Upper lobe of left lung (tissue), 6 donors: Measurements from ENCODE around the gene DRC7. TPM values are rescaled to one million over a fixed set of nuclear protein-coding genes. Genes with fewer than 3 reads are reported as not detected.
A peak's percentile ranks its signal among the peaks of the same experiment; 100 is the strongest.
"Not testable (repeated sequence)": the region's sequence is repeated elsewhere in the genome, so short reads cannot be mapped to it uniquely, and the experiment has no call there.

Source experiments
- ATAC-seq, 2 donors: fragments of 200-7000 bp; cut with Tn5 transposase; one replicate each; pipeline ENCODE4 v1.9.1; 2022; ENCODE audit warnings: mild to moderate bottlenecking in 2 of 2, moderate library complexity in 2 of 2; ENCODE audit not compliant: low FRiP score in 2 of 2
- DNase-seq, 2 donors: peaks; one replicate each; pipeline ENCODE4 v3.0.0-alpha.2; 2019 to 2020
- H3K27ac ChIP-seq, 4 donors: fragments of 200-600 bp; sonication (generic); one replicate each; pipeline ENCODE4 v1.5.1; 2016 to 2019
- H3K27me3 ChIP-seq, 4 donors: fragments of 200-600 bp; sonication (generic); one replicate each; pipeline ENCODE4 v1.5.1; 2017 to 2019
- H3K36me3 ChIP-seq, 4 donors: fragments of 200-600 bp; sonication (generic); one replicate each; pipeline ENCODE4 v1.5.1; 2016 to 2019
- H3K4me1 ChIP-seq, 4 donors: fragments of 200-600 bp; sonication (generic); one replicate each; pipeline ENCODE4 v1.5.1; 2018 to 2019
- H3K4me3 ChIP-seq, 4 donors: fragments of 200-600 bp; sonication (generic); one replicate each; pipeline ENCODE4 v1.5.1; 2017 to 2019; ENCODE audit warnings: mild to moderate bottlenecking in 2 of 4, moderate library complexity in 1 of 4
- H3K9me3 ChIP-seq, 4 donors: fragments of 200-600 bp; sonication (generic); one replicate each; pipeline ENCODE4 v1.5.1; 2018 to 2019
- CTCF ChIP-seq, 6 experiments: fragments of 450-650 bp in 4 of 6; fragments of 200-600 bp in 2 of 6; sonication (generic) in 2 of 6; IDR thresholded peaks; one replicate each; pipeline ENCODE4 v1.5.1; 2016 to 2019; ENCODE audit warnings: antibody characterized with exemption in 6 of 6
- EP300 ChIP-seq, 4 donors: sonication (generic); formaldehyde crosslinking; IDR thresholded peaks; one replicate each; pipeline ENCODE4 v1.5.1; 2017; ENCODE audit warnings: antibody characterized with exemption in 4 of 4, control low read depth in 2 of 4
- POLR2A ChIP-seq, 4 donors: fragments of 450-650 bp; IDR thresholded peaks; one replicate each; pipeline ENCODE4 v1.5.1; 2016 to 2017; ENCODE audit warnings: antibody characterized with exemption in 4 of 4, mild to moderate bottlenecking in 2 of 4
- POLR2AphosphoS5 ChIP-seq, 2 donors: sonication (generic); formaldehyde crosslinking; IDR thresholded peaks; one replicate each; pipeline ENCODE4 v1.5.1; 2017; ENCODE audit warnings: antibody characterized with exemption in 2 of 2
- WGBS, 2 donors: methylation state at CpG; one replicate each; pipeline ENCODE4 v1.1.5; 2017 to 2018; 5-methylcytosine and 5-hydroxymethylcytosine counted together
- total RNA-seq, 6 donors: library from RNA; depleted of rRNA in 4 of 6; stranded (reverse); fragments of >200 nt in 4 of 6; gene quantifications; one replicate each; pipeline versions ENCODE4 v1.1.0 to v1.2.1, GENCODE V29; 2016 to 2021
- donor health status: DM: no; HTN: no; CAD: no; lungs with moderate emphysema.
- donor health status: DM: no; HTN: yes; CAD: no; lungs with severe emphysema.

DRC7 gene
- total RNA-seq, 6 donors from 2014 or later = 1.2 to 15.9 (median 7.8) TPM

- DNase-seq (no peak), ATAC-seq (no peak)
- 84 to 89% methylated on average over 4 of the region's 4 CpGs for WGBS, 2 donors
- no peaks in the 10 kb centered on the region for H3K36me3 ChIP-seq
- no peaks in the 10 kb centered on the region for H3K27me3 ChIP-seq
- no peaks in the 10 kb centered on the region for H3K9me3 ChIP-seq
- H3K4me3 ChIP-seq = no peak overlapping the region
- H3K4me1 ChIP-seq = no peaks in the 10 kb centered on the region
- no peak overlapping the region for H3K27ac ChIP-seq
- no peak for TF ChIP-seq POLR2AphosphoS5 (IDR thresholded peaks at IDR 0.05)
- no peak for TF ChIP-seq CTCF (IDR thresholded peaks at IDR 0.05)
- TF ChIP-seq POLR2A (IDR thresholded peaks at IDR 0.05) = no peak
- no peak for TF ChIP-seq EP300 (IDR thresholded peaks at IDR 0.05)
Measured at GRCh38 chr16:57727610-57728009, 33.0 kb downstream of the DRC7 start.

- Histone ChIP-seq H3K4me3 (no peak overlapping the region), H3K27ac (no peak overlapping the region), H3K4me1 (no peaks in the 10 kb centered on the region), H3K9me3 (no peaks in the 10 kb centered on the region), H3K27me3 (no peaks in the 10 kb centered on the region), H3K36me3 (no peaks in the 10 kb centered on the region)
- 91 to 95% methylated on average over 6 to 14 of the region's 14 CpGs for WGBS, 2 donors
- TF ChIP-seq CTCF (IDR thresholded peaks at IDR 0.05) (no peak), POLR2A (IDR thresholded peaks at IDR 0.05) (no peak), POLR2AphosphoS5 (IDR thresholded peaks at IDR 0.05) (no peak), EP300 (IDR thresholded peaks at IDR 0.05) (no peak)
- ATAC-seq = no peak
- peak in 1 of 2 donors; percentile 40 for DNase-seq
Measured at GRCh38 chr16:57728336-57729181, 34.0 kb downstream of the DRC7 start.

GRCh38 chr16:57729182-57729484 lies 34.5 kb downstream of the DRC7 start:
- 91 to 100% methylated on average over 1 of the region's 1 CpG for WGBS, 2 donors
- H3K4me1 ChIP-seq = peaks cover 0 to under 1% (median 0%) of the 10 kb centered on the region in 4 donors
- no peak for ATAC-seq
- no peaks in the 10 kb centered on the region for H3K36me3 ChIP-seq
- no peaks in the 10 kb centered on the region for H3K9me3 ChIP-seq
- no peak overlapping the region for H3K4me3 ChIP-seq
- TF ChIP-seq CTCF (IDR thresholded peaks at IDR 0.05) (no peak), EP300 (IDR thresholded peaks at IDR 0.05) (no peak), POLR2A (IDR thresholded peaks at IDR 0.05) (no peak), POLR2AphosphoS5 (IDR thresholded peaks at IDR 0.05) (no peak)
- no peaks in the 10 kb centered on the region for H3K27me3 ChIP-seq
- no peak overlapping the region for H3K27ac ChIP-seq
- DNase-seq = no peak

- DNase-seq, H3K9me3 ChIP-seq, H3K27me3 ChIP-seq, H3K27ac ChIP-seq, H3K4me3 ChIP-seq, H3K36me3 ChIP-seq, ATAC-seq, H3K4me1 ChIP-seq: not testable (repeated sequence)
- WGBS, 2 donors = 93 to 97% methylated on average over 6 of the region's 6 CpGs
Measured at GRCh38 chr16:57729852-57730251, 35.2 kb downstream of the DRC7 start.

- no peaks in the 10 kb centered on the region for H3K36me3 ChIP-seq
- no peak overlapping the region for H3K4me3 ChIP-seq
- H3K9me3 ChIP-seq = no peaks in the 10 kb centered on the region
- H3K27me3 ChIP-seq = no peaks in the 10 kb centered on the region
- ATAC-seq (no peak), DNase-seq (no peak)
- H3K27ac ChIP-seq = no peak overlapping the region
- TF ChIP-seq EP300 (IDR thresholded peaks at IDR 0.05) (no peak), CTCF (IDR thresholded peaks at IDR 0.05) (no peak), POLR2AphosphoS5 (IDR thresholded peaks at IDR 0.05) (no peak), POLR2A (IDR thresholded peaks at IDR 0.05) (no peak)
- 69 to 70% methylated on average over 10 to 13 of the region's 13 CpGs for WGBS, 2 donors
- H3K4me1 ChIP-seq = peaks cover 1 to 13% (median 8%) of the 10 kb centered on the region in 4 donors
Measured at GRCh38 chr16:57730771-57731730, 36.4 kb downstream of the DRC7 start.
